ENCODE results near the gene BCCIP. TPM values are rescaled to one million over a fixed set of nuclear protein-coding genes. Genes with fewer than 3 reads are reported as not detected.
A peak's percentile ranks its signal among the peaks of the same experiment; 100 is the strongest.

The BCCIP gene
- total RNA-seq, 1 donor from 2014 or later, result 56.1 TPM

DNA sequence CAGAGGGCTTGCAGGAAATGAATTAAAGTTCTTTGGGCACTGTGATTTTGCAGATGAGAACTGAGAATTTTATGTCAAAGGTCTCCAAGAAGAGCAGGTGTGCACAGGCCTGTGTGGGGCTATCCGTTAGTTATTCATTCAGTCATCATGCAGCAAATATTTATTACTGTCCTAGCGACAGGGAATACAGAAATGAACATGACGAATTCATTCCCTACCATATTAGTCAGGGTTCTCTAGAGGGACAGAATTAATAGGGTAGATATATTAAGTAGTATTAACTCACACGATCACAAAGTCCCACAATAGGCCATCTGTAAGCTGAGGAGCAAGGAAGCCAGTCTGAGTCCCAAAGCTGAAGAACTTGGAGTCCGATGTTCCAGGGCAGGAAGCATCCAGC, 44.8 kb upstream of the BCCIP start:
- TF ChIP-seq, protein P1, sequence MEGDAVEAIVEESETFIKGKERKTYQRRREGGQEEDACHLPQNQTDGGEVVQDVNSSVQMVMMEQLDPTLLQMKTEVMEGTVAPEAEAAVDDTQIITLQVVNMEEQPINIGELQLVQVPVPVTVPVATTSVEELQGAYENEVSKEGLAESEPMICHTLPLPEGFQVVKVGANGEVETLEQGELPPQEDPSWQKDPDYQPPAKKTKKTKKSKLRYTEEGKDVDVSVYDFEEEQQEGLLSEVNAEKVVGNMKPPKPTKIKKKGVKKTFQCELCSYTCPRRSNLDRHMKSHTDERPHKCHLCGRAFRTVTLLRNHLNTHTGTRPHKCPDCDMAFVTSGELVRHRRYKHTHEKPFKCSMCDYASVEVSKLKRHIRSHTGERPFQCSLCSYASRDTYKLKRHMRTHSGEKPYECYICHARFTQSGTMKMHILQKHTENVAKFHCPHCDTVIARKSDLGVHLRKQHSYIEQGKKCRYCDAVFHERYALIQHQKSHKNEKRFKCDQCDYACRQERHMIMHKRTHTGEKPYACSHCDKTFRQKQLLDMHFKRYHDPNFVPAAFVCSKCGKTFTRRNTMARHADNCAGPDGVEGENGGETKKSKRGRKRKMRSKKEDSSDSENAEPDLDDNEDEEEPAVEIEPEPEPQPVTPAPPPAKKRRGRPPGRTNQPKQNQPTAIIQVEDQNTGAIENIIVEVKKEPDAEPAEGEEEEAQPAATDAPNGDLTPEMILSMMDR (IDR thresholded peaks at IDR 0.05; ENCODE audit: insufficient read depth, low read length, severe bottlenecking), result no peak
- H3K27me3 ChIP-seq (ENCODE audit: control insufficient read depth, insufficient read depth, low read length), result no peaks in the 10 kb centered on the region
- no peak overlapping the region for H3K4me3 ChIP-seq (ENCODE audit: low read depth, low read length)
- DNase-seq (ENCODE audit: low read depth) (peak; percentile 6), FAIRE-seq (no peak)
- H3K36me3 ChIP-seq (ENCODE audit: control insufficient read depth, insufficient read depth, low read length), result no peaks in the 10 kb centered on the region

DNA sequence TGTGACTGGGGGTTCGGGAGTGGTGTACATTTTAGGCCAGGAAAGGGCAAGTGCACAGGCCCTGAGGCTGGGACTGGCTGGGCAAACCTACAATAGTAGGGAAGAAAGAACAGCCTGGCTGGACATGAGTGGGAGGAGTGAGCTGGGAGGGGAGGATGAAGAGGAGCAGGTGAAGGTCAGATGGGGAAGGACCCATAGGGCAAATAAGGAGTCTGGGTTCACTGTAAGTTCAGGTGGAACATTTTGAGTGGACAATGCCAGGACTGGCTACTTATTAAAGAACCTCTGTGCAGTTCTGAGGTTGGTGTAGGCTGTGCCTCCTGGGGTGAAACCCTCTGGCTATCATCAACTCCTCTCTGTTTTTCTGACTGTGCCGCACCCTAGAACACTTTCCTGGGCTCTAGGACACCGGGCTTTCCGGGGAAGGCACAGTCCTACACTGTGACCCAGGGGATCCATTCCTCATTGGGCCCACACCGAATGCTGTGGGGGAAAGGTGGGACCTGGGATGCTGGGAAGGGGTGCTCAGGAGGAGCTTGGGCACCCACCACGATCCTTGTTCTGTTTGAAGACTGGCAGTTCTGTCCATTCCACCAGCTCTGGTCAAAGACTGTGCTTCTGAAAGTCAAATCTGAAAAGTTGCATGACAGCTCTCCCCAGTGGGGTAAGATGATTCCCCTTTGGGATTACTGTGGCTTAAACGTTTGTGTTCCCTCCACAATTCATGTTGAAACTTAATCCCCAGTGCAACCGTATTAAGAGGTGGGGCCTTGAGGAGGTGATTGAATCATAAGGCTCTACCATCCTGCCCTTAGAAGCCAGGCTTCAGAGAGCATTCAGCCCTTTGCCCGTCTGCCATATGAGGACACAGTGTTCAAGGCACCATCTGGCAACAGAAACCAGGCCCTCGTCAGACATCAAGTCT, 43.7 kb upstream of the BCCIP start:
- Histone ChIP-seq H3K4me3 (ENCODE audit: low read depth, low read length) (no peak overlapping the region), H3K27me3 (ENCODE audit: control insufficient read depth, insufficient read depth, low read length) (no peaks in the 10 kb centered on the region), H3K36me3 (ENCODE audit: control insufficient read depth, insufficient read depth, low read length) (no peaks in the 10 kb centered on the region)
- DNase-seq (ENCODE audit: low read depth) (no peak), FAIRE-seq (peak; percentile 92)
- TF ChIP-seq, protein P1 (IDR thresholded peaks at IDR 0.05; ENCODE audit: insufficient read depth, low read length, severe bottlenecking), result no peak

DNA sequence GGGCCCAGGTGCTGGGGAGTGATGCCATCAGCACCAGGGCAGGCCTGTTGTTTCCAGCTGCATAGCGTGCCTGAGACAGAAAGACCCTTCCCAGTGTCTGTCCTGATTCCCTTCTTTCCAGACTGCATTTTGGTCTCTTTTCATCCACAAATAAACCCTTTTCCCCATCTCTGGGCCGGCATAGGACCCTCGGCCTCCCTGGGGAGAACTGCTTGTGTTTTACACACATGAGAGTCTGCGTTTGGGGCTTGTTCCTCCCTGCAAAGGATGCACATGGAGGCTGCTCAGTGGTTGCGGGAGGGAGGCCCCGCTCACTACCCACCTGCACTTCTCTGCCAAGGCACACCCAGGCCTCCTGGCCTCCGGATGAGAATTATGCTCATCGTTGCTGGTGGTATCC, 42.0 kb upstream of the BCCIP start:
- TF ChIP-seq, protein P1 (IDR thresholded peaks at IDR 0.05; ENCODE audit: insufficient read depth, low read length, severe bottlenecking), result no peak
- H3K27me3 ChIP-seq (ENCODE audit: control insufficient read depth, insufficient read depth, low read length), result no peaks in the 10 kb centered on the region
- H3K4me3 ChIP-seq (ENCODE audit: low read depth, low read length), result no peak overlapping the region
- no peak for FAIRE-seq
- no peak for DNase-seq (ENCODE audit: low read depth)
- H3K36me3 ChIP-seq (ENCODE audit: control insufficient read depth, insufficient read depth, low read length), result no peaks in the 10 kb centered on the region

DNA sequence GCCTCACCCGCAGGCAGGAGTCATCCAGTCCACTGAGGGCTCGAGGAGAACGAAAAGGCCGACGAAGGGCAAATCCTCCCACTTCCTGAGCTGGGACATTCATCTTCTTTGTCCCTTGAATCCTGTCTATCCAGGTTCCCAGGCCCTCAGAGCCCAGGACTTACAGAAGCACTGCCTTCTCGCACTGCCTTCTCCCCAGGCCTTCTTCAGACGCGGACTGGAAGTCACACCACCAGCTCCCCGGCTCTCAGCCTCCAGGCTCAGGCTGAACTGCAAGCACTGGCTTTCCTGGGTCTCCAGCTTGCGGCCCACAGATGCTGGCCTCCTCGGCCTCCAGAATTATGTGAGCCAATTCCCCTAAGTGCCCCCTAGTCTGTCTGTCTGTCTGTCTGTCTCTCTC, 41.3 kb upstream of the BCCIP start:
- TF ChIP-seq, protein P1 (IDR thresholded peaks at IDR 0.05; ENCODE audit: insufficient read depth, low read length, severe bottlenecking), result no peak
- Histone ChIP-seq H3K27me3 (ENCODE audit: control insufficient read depth, insufficient read depth, low read length) (no peaks in the 10 kb centered on the region), H3K4me3 (ENCODE audit: low read depth, low read length) (no peak overlapping the region), H3K36me3 (ENCODE audit: control insufficient read depth, insufficient read depth, low read length) (no peaks in the 10 kb centered on the region)
- FAIRE-seq (no peak), DNase-seq (ENCODE audit: low read depth) (no peak)

DNA sequence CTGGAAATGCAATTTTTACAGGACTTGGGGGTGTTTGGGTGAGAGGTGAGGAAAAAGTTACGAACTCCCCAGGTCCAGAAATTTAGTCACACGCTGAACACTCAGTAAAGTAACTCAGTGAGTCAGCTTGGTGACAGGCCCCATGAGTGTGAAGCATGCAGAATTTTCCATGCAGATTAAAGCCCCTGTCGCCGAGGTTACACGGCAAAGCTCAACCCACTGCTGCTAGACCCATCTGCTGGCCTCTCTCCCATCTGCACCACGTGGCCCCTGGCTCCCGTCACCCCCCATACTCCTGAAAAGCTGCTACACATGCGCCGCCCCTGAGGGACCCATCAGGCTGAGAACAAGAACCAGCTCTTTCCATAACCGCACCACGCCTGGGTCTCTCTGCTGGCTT, 40.7 kb upstream of the BCCIP start:
- Histone ChIP-seq H3K4me3 (ENCODE audit: low read depth, low read length) (no peak overlapping the region), H3K36me3 (ENCODE audit: control insufficient read depth, insufficient read depth, low read length) (no peaks in the 10 kb centered on the region), H3K27me3 (ENCODE audit: control insufficient read depth, insufficient read depth, low read length) (no peaks in the 10 kb centered on the region)
- TF ChIP-seq, protein P1 (IDR thresholded peaks at IDR 0.05; ENCODE audit: insufficient read depth, low read length, severe bottlenecking), result no peak
- DNase-seq (ENCODE audit: low read depth) (no peak), FAIRE-seq (no peak)

All from bronchial epithelial cell (primary cell).